Mesendoderm (in vitro differentiated cells): Measurements from ENCODE around the gene CRIP3.

Experiments used
- DNase-seq: peaks from one replicate; pipeline ENCODE4 v3.0.0; 2013
- H2AK5ac ChIP-seq: 2 replicates; pipeline ENCODE4 v1.6.1; 2013; ENCODE audit warnings: low read length, inconsistent platforms
- H2BK120ac ChIP-seq: 2 replicates; pipeline ENCODE4 v1.6.1; 2013; ENCODE audit warnings: low read depth, mild to moderate bottlenecking, low read length, moderate library complexity, mixed read lengths
- H2BK15ac ChIP-seq: replicated peaks from 2 replicates; pipeline ENCODE4 v1.6.1; 2013; ENCODE audit warnings: low read depth, mild to moderate bottlenecking, moderate library complexity
- H2BK5ac ChIP-seq: 2 replicates; pipeline ENCODE4 v1.6.1; 2013; ENCODE audit warnings: low read length, inconsistent platforms
- H3K18ac ChIP-seq: 2 replicates; pipeline ENCODE4 v1.6.1; 2013; ENCODE audit warnings: mild to moderate bottlenecking, low read length, mixed read lengths
- H3K23ac ChIP-seq: one replicate; pipeline ENCODE4 v1.6.1; 2013; ENCODE audit warnings: low read length
- H3K27ac ChIP-seq: 2 replicates; pipeline ENCODE4 v1.5.1; 2013; ENCODE audit warnings: low read depth, mild to moderate bottlenecking, inconsistent platforms, low read length, moderate library complexity
- H3K27me3 ChIP-seq: 2 replicates; pipeline ENCODE4 v1.6.1; 2013; ENCODE audit warnings: low read length, control low read depth, mild to moderate bottlenecking, inconsistent platforms; ENCODE audit not compliant: insufficient read depth, poor library complexity
- H3K36me3 ChIP-seq: 2 replicates; pipeline ENCODE4 v1.6.1; 2013; ENCODE audit warnings: low read length, inconsistent platforms; ENCODE audit not compliant: control insufficient read depth, insufficient read depth
- H3K4ac ChIP-seq: one replicate; pipeline ENCODE4 v1.6.1; 2013; ENCODE audit warnings: low read depth, mild to moderate bottlenecking, low read length, moderate library complexity
- H3K4me1 ChIP-seq: 2 replicates; pipeline ENCODE4 v1.6.1; 2013; ENCODE audit warnings: low read depth, low read length, inconsistent platforms; ENCODE audit not compliant: control insufficient read depth
- H3K4me2 ChIP-seq: 2 replicates; pipeline ENCODE4 v1.6.1; 2013; ENCODE audit warnings: low read length
- H3K4me3 ChIP-seq: 2 replicates; pipeline ENCODE4 v1.5.1; 2013; ENCODE audit warnings: mild to moderate bottlenecking, low read length
- H3K56ac ChIP-seq: one replicate; pipeline ENCODE4 v1.6.1; 2013; ENCODE audit warnings: low read length
- H3K79me1 ChIP-seq: 2 replicates; pipeline ENCODE4 v1.6.1; 2013; ENCODE audit warnings: low read length, inconsistent platforms
- H3K79me2 ChIP-seq: 2 replicates; pipeline ENCODE4 v1.6.1; 2013; ENCODE audit warnings: mild to moderate bottlenecking, low read length; ENCODE audit not compliant: control insufficient read depth, insufficient read depth
- H3K9ac ChIP-seq: 2 replicates; pipeline ENCODE4 v1.6.1; 2013; ENCODE audit warnings: low read length, inconsistent platforms
- H4K5ac ChIP-seq: one replicate; pipeline ENCODE4 v1.6.1; 2013; ENCODE audit warnings: low read length
- H4K8ac ChIP-seq: one replicate; pipeline ENCODE4 v1.6.1; 2013; ENCODE audit warnings: low read depth, mild to moderate bottlenecking, control low read depth, low read length, moderate library complexity
- WGBS: extraction: QIAGEN DNeasy Blood & Tissue Kit; methylation state at CpG from one replicate; pipeline ENCODE4 v1.1.7; 2013; ENCODE audit warnings: low lambda C conversion rate, missing lambda C conversion rate; ENCODE audit not compliant: insufficient coverage; ENCODE audit errors: extremely low coverage; 5-methylcytosine and 5-hydroxymethylcytosine counted together

The CRIP3 gene

GRCh38 chr6:43311666-43312065 is 3.0 kb upstream of the CRIP3 start:
- Histone ChIP-seq H3K23ac (no peak overlapping the region), H3K4me2 (no peak overlapping the region), H2BK15ac (no peak overlapping the region), H3K56ac (no peak overlapping the region), H3K4me1 (peaks cover 3% of the 10 kb centered on the region), H3K18ac (no peak overlapping the region), H3K27ac (no peak overlapping the region), H3K4ac (no peak overlapping the region), H2AK5ac (no peak overlapping the region), H2BK120ac (no peak overlapping the region), H3K36me3 (no peaks in the 10 kb centered on the region), H3K79me2 (no peaks in the 10 kb centered on the region), H3K4me3 (no peak overlapping the region), H4K5ac (no peak overlapping the region), H3K27me3 (no peaks in the 10 kb centered on the region), H3K79me1 (no peaks in the 10 kb centered on the region), H3K9ac (no peak overlapping the region), H2BK5ac (no peak overlapping the region), H4K8ac (no peak overlapping the region)
- WGBS = no CpG with 5 or more reads among the region's 3 CpGs
- DNase-seq = no peak

GRCh38 chr6:43310624-43311023 is 2.0 kb upstream of the CRIP3 start:
- Histone ChIP-seq H4K5ac (no peak overlapping the region), H3K4me1 (peaks cover 3% of the 10 kb centered on the region), H3K23ac (no peak overlapping the region), H3K56ac (no peak overlapping the region), H3K79me1 (no peaks in the 10 kb centered on the region), H4K8ac (no peak overlapping the region), H2BK15ac (no peak overlapping the region), H3K79me2 (no peaks in the 10 kb centered on the region), H2BK5ac (no peak overlapping the region), H2AK5ac (no peak overlapping the region), H3K9ac (no peak overlapping the region), H2BK120ac (no peak overlapping the region), H3K4me3 (no peak overlapping the region), H3K4ac (no peak overlapping the region), H3K27me3 (no peaks in the 10 kb centered on the region), H3K27ac (no peak overlapping the region), H3K4me2 (no peak overlapping the region), H3K18ac (no peak overlapping the region), H3K36me3 (no peaks in the 10 kb centered on the region)
- DNase-seq = no peak

GRCh38 chr6:43310134-43310533 is 1.5 kb upstream of the CRIP3 start:
- Histone ChIP-seq H3K27me3 (no peaks in the 10 kb centered on the region), H3K79me2 (no peaks in the 10 kb centered on the region)
- no CpG with 5 or more reads among the region's 2 CpGs for whole genome bisulfite sequencing

GRCh38 chr6:43308990-43309477 is 408 bp upstream of the CRIP3 start:
- H3K36me3 ChIP-seq = no peaks in the 10 kb centered on the region
- DNase-seq = no peak
- H3K4me1 ChIP-seq = peaks cover 3% of the 10 kb centered on the region
- H3K4me2 ChIP-seq = peak overlapping the region; percentile 84
- no peak overlapping the region for H3K18ac ChIP-seq
- no peaks in the 10 kb centered on the region for H3K79me2 ChIP-seq
- H4K8ac ChIP-seq = no peak overlapping the region
- WGBS = no CpG with 5 or more reads among the region's 9 CpGs
- H3K79me1 ChIP-seq = no peaks in the 10 kb centered on the region
- H2BK15ac ChIP-seq = no peak overlapping the region
- no peak overlapping the region for H3K23ac ChIP-seq
- no peaks in the 10 kb centered on the region for H3K27me3 ChIP-seq
- no peak overlapping the region for H2BK120ac ChIP-seq
- H4K5ac ChIP-seq = peak overlapping the region; percentile 88
- peak overlapping the region; percentile 81 for H3K56ac ChIP-seq
- H3K4me3 ChIP-seq = peak overlapping the region; percentile 32
- no peak overlapping the region for H2AK5ac ChIP-seq
- H3K9ac ChIP-seq = peak overlapping the region; percentile 72
- no peak overlapping the region for H3K27ac ChIP-seq
- no peak overlapping the region for H3K4ac ChIP-seq
- no peak overlapping the region for H2BK5ac ChIP-seq

More at GRCh38 chr6:43310134-43310533, 1.5 kb upstream of the CRIP3 start:
- H3K4me1 ChIP-seq = peaks cover 3% of the 10 kb centered on the region
- no peak overlapping the region for H2BK5ac ChIP-seq
- H3K23ac ChIP-seq = no peak overlapping the region
- no peak overlapping the region for H3K27ac ChIP-seq
- no peak overlapping the region for H2AK5ac ChIP-seq
- no peak overlapping the region for H3K4me2 ChIP-seq
- no peaks in the 10 kb centered on the region for H3K36me3 ChIP-seq
- no peak overlapping the region for H3K4ac ChIP-seq
- no peak overlapping the region for H4K5ac ChIP-seq
- no peak overlapping the region for H2BK15ac ChIP-seq
- DNase-seq = no peak
- no peak overlapping the region for H4K8ac ChIP-seq
- no peak overlapping the region for H2BK120ac ChIP-seq
- no peak overlapping the region for H3K18ac ChIP-seq
- no peaks in the 10 kb centered on the region for H3K79me1 ChIP-seq
- H3K9ac ChIP-seq = no peak overlapping the region
- H3K56ac ChIP-seq = no peak overlapping the region
- no peak overlapping the region for H3K4me3 ChIP-seq

GRCh38 chr6:43307451-43308100 is 1.1 kb downstream of the CRIP3 start:
- Histone ChIP-seq H3K79me1 (no peaks in the 10 kb centered on the region), H3K27me3 (no peaks in the 10 kb centered on the region), H3K4ac (no peak overlapping the region), H3K9ac (no peak overlapping the region), H3K4me3 (no peak overlapping the region), H2BK15ac (no peak overlapping the region), H3K36me3 (no peaks in the 10 kb centered on the region), H2AK5ac (no peak overlapping the region), H4K8ac (no peak overlapping the region), H3K18ac (no peak overlapping the region), H3K56ac (no peak overlapping the region), H3K79me2 (no peaks in the 10 kb centered on the region), H3K23ac (no peak overlapping the region), H4K5ac (no peak overlapping the region), H3K4me1 (peaks cover 3% of the 10 kb centered on the region), H3K27ac (no peak overlapping the region), H2BK120ac (no peak overlapping the region), H2BK5ac (no peak overlapping the region), H3K4me2 (no peak overlapping the region)
- DNase-seq = no peak
- no CpG with 5 or more reads among the region's 5 CpGs for WGBS

- Histone ChIP-seq H2AK5ac (no peak overlapping the region), H3K4ac (no peak overlapping the region), H3K36me3 (no peaks in the 10 kb centered on the region), H3K4me1 (peaks cover 3% of the 10 kb centered on the region), H3K27me3 (no peaks in the 10 kb centered on the region), H3K56ac (no peak overlapping the region), H3K9ac (no peak overlapping the region), H2BK120ac (no peak overlapping the region), H2BK15ac (no peak overlapping the region), H3K27ac (no peak overlapping the region), H3K23ac (no peak overlapping the region), H2BK5ac (no peak overlapping the region), H3K4me3 (no peak overlapping the region), H3K4me2 (no peak overlapping the region), H3K79me2 (no peaks in the 10 kb centered on the region), H3K79me1 (no peaks in the 10 kb centered on the region), H4K8ac (no peak overlapping the region), H4K5ac (no peak overlapping the region), H3K18ac (no peak overlapping the region)
- DNase-seq = no peak
- no CpG with 5 or more reads among the region's 7 CpGs for WGBS
Measured at GRCh38 chr6:43306086-43306485, 2.5 kb downstream of the CRIP3 start.
